HFF-Myc (cell line): ENCODE measurements around the gene STARD7.

Experiments used
- DNase-seq: peaks from one replicate; pipeline ENCODE4 v3.0.0-alpha.2; 2011; ENCODE audit warnings: low read depth; ENCODE audit errors: extremely low read depth
- H3K4me3 ChIP-seq: replicated peaks from 2 replicates; pipeline ENCODE4 v1.5.1; 2011; ENCODE audit warnings: low read depth, mild to moderate bottlenecking, control low read depth, low read length
- TF ChIP-seq, protein P1 (sequence below): IDR thresholded peaks from 2 replicates; pipeline ENCODE4 v1.5.1; 2012; ENCODE audit warnings: mild to moderate bottlenecking, low read depth, low read length, control low read depth; ENCODE audit errors: missing control alignments

Gene STARD7

DNA sequence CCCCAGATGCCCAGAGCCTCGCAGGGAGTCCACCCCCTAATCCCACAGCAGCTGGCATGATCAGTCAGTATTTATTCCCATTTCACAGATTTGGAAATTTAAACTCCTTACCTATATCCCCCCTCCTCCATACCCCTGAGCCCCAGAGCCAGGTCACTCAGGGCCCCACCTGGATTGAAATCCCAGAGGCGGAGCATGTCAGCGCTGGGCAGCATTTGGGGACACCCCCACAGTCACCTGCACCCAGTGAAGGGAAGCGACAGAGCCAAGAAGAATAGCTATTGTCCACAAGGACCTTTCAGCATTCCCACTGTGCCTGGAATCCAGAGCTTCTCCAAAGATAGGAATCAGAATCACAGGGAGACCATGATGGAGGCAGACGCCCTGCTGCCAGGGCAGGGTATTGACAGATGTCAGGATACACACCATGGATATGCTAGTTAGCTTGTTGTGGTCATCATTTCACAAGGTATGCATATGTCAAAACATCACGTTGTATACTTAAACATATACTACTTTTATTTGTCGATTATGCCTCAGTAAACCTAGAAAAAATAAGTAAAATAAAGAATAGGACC lies 69.4 kb downstream of the STARD7 start:
- no peak for DNase-seq
- TF ChIP-seq, protein P1, sequence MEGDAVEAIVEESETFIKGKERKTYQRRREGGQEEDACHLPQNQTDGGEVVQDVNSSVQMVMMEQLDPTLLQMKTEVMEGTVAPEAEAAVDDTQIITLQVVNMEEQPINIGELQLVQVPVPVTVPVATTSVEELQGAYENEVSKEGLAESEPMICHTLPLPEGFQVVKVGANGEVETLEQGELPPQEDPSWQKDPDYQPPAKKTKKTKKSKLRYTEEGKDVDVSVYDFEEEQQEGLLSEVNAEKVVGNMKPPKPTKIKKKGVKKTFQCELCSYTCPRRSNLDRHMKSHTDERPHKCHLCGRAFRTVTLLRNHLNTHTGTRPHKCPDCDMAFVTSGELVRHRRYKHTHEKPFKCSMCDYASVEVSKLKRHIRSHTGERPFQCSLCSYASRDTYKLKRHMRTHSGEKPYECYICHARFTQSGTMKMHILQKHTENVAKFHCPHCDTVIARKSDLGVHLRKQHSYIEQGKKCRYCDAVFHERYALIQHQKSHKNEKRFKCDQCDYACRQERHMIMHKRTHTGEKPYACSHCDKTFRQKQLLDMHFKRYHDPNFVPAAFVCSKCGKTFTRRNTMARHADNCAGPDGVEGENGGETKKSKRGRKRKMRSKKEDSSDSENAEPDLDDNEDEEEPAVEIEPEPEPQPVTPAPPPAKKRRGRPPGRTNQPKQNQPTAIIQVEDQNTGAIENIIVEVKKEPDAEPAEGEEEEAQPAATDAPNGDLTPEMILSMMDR, result no peak
- no peak overlapping the region for H3K4me3 ChIP-seq

DNA sequence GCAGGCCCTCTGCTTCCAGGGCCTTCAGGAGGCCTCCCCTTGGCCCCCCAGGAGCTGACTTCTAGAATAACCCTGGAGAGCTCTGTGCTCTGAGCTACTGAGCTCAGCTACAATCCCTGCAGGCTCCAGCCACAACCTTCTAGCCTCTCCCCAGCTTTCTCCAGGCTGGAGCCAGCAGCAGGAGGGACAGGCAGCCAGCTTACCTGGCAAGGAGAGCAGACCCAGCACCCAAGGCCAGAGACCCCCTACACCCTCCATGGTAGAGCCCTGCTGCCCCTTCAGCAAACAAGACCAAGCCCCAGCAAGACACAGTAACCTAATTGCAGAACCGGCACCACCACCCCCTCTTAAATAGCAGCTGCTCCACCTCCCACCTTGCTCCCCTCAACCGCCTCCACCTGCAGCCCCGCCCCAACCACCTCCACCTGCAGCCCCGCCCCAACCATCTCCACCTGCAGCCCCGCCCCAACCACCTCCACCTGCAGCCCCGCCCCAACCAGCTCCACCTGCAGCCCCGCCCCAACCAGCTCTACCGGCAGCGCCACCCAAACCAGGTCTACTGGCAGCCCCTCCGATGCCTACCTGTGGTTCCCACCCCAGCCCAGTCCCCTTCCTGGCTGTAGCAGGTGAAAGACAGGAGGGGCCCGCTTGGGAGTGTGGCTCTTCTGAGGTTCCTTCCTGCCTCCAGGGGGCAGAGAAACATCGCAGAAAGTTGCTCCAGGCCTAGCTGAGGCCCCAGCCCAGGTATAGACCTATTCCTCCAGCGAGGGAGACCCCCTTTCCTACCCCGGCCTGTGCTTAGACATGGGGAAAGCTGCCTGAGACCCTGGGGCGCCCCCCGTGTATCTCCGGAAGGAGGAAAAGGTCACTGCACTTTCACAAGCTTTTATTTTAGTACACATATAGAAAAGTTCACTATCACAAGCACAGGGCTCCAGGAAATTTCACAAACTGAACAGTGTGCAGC lies 70.2 kb downstream of the STARD7 start, which contains the start of gene ASTL:
Gene ASTL, minus strand, starts transcription at position 324 of the 967 bp plus-strand sequence. Its CDS starts 66 bp downstream, at position 258.
- TF ChIP-seq, protein P1, result peak; percentile 60
- DNase-seq, result no peak
- no peak within 1 kb of the TSS for H3K4me3 ChIP-seq

DNA sequence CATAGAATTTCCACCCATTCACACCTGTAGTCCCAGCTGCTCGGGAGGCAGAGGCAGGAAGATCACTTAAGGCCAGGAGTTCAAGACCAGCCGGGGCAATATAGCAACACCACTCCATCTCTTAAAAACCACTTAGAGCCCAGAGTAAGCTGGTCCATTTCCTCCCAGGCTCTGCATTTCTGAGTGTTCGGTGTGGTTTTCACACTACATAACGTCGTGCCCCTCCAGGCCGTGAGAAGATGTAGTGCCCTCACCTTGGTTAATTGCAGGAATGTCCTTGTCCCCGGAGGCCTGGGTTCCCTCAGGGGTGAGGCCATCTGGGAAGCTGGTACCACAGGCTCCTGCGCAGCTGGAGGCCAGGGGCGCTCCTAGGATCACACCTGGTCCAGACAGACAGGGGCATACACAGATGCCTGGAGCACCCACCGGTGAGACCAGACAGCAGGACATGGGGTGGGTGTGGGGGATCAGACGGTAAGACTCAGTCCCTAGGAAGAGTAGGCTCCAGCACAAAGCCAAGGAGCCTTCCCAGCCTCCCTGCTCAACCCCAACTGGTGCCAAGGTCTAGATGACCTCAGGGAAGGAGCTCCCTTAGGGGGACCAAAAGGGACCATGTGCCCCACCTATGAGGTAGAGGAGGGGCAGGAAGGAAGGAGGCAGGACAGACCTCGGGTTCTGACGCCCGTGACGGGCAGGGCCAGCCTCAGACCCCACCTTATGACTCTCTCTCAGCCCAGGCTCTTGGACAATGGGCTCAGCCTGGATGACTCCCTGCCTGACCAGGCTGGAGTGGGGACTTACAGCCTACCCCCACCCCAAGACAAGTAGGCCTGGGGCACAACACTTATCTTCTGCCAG lies 71.1 kb downstream of the STARD7 start:
- TF ChIP-seq, protein P1, result no peak
- DNase-seq, result no peak
- no peak overlapping the region for H3K4me3 ChIP-seq

DNA sequence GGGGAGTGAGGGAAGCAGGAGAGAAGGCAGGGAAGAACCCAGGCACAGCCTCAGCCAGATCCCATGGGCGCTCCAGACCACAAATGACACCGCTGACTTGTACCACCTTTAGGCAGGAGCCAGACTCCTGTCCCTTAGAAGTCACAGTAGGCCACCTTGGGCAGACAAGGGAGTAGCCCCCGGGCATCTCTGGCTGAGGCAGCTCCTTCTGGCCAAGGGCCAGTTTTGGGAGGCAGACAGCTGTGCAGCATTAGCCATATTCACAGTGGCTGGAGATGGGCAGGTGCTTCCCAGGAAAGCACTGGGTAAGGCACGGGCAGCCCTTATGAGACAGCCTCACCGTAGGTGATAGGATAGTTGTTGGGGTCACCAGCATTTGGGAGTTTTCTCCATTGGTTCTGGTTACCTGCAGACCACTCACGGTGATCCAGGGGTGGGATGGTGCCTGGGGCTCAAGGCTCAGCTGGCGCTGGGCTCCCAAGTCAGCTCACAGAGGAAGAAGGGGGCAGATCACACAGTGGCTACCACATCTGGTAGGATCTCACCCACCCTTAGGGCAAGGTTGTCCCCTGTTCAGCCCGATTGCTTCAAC lies 72.4 kb downstream of the STARD7 start:
- TF ChIP-seq, protein P1, result no peak
- H3K4me3 ChIP-seq, result no peak overlapping the region
- DNase-seq, result no peak

DNA sequence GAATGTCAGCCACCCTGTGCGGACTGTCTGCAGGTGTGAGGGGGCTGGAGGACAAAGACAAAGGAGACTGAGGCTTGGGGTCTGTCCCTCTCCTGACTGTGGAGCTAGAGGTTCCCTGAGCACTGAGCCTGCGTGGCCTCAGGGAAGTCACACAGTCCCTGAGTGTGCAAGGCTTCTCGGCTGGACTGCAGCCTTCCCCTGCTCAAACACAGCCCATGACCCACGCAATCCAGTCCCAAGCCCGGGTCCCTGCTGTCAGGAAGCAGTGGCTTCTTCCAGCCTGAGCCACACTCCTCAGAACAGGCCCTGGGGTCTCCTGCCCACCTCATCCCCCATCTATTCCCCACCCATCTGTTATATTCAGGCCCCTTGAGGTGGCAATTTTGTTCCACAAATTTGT lies 73.0 kb downstream of the STARD7 start:
- TF ChIP-seq, protein P1, result no peak
- no peak for DNase-seq

DNA sequence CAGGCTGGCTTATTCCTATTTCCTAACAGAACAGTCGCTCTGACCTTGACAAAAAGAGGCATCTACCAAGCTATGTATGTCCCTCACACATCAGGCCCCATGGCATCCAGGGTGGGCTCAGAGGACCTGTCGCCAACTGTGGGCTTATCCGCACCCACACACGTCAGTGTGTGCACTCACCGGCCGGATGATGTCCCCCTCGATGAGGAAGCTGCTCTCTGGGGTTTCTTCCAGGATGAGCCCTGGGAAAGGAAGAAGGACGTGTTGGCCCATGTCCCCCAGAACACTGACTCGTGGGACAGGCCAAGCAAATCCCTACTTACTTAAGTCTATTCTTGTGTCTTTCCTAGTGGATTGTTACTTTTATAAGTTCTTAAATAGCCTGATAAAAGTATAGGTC lies 73.5 kb downstream of the STARD7 start:
- H3K4me3 ChIP-seq, result no peak overlapping the region
- no peak for DNase-seq
- TF ChIP-seq, protein P1, result no peak

More for the DNA sequence above, 73.0 kb downstream of the STARD7 start:
- no peak overlapping the region for H3K4me3 ChIP-seq
